CD4-positive, alpha-beta T cell treated with Interleukin-6 for 4 hours (primary cell): Measurements from ENCODE around the gene COQ8B.
"Not testable (repeated sequence)": the region's sequence is repeated elsewhere in the genome, so short reads cannot be mapped to it uniquely, and the experiment has no call there.

Experiments
- DNase-seq: peaks from one replicate; pipeline ENCODE4 v3.0.0-alpha.2; 2020; ENCODE audit warnings: mixed read lengths

Gene COQ8B

DNA sequence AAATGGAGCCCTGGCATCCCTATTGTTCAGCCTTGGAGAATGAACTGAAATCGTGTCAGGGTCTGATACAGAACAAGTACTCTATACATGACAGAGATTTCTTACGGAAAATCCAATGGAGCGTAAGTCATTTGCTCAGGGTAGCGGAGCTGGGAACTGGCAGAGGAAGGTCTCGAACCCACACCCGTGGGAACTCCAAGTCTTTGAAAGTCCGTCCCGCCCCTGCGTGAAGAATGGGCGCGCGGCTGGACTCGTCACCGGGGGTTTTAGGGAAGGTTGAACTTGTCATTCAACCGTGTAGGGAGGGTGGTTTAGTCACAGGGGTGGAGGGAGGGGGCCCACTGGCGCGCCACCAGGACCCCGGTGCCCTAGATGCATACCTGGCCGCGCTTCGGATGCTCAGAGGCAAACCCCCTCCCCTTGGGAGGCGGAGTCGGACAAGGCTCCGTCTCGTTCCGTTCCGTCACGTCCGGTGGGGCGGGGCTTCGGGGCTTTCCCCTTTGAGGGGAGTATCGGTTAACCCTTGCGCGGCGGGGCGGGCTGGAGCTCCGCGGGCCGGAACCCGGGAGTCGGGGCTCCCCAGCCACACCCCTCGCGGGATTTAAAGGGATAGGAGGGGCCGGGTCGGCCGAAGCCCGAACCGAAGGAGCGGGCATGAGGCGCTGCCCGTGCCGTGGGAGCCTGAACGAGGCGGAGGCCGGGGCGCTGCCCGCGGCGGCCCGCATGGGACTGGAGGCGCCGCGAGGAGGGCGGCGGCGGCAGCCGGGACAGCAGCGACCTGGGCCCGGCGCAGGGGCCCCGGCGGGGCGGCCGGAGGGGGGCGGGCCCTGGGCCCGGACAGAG lies at the start of gene COQ8B, which contains the start of gene ITPKC:
COQ8B (minus strand) TSS at position 405 of the 843 bp plus-strand sequence. CDS start 2,254 bp downstream, outside the sequence.
ITPKC (plus strand) TSS at position 631 of the 843 bp plus-strand sequence; CDS start at position 655, 24 bp downstream.
- DNase-seq = peak; percentile 100

DNA sequence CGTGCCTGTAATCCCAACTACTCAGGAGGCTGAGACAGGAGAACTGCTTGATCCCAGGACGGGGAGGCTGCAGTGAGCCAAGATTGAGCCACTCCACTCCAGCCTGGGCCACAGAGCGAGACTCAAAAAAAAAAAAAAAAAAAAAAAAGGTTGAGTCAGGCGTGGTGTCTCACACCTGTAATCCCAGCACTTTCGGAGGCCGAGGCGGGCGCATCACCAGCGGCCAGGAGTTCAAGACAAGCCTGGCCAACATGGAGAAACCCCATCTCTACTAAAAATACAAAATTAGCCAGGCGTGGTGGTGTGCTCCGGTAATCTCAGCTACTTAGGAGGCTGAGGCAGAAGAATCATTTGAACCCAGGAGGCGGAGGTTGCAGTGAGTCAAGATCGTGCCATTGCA lies 49.7 kb upstream of the COQ8B start:
- not testable (repeated sequence) for DNase-seq

- no peak for DNase-seq
Measured at GRCh38 chr19:40763963-40764362, 47.3 kb upstream of the COQ8B start.

DNA sequence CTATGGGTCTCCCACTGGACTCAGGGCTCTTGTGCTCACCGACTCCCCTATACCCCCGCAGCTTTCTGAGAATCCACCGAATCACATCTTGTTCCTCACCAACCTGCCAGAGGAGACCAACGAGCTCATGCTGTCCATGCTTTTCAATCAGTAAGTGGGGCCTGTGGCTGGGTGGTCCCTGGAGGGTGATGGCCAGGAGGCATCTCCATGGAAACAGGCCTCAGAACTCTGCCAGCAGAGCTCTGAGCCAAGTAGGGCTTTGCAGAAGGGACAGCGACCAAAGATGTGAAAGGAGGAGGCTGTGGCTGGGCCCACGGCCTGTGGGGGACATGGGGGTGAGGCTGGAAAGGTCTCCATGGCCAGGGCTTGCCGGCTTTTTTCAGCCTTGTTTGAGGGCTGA lies 46.8 kb upstream of the COQ8B start:
- no peak for DNase-seq

DNA sequence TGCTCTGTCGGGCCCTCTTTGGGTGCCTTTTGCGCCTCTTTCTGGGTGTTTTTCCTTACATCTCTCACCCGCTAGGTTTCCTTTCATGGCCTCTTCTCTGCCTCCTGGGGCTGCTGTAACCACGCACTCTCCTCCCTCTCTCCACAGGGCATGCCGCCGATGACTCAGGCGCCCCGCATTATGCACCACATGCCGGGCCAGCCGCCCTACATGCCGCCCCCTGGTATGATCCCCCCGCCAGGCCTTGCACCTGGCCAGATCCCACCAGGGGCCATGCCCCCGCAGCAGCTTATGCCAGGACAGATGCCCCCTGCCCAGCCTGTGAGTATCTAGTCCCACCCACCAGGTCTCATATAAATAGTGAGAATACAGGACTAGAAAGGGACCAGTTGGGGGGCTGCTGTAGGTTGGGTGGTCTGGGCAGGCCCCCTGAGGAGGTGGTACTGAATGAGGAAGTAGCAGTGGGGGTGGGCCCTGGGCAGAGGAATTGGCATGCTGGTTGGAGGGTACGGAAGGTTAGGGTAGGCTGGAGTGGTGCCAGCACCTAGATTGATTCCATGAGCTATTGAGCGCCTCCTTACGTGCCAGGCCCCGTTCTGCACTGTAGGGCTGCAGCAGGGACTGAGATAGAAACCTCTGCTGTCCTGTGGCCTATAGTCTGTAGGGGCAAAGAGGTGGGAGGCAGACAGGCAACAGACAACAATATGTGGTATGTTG lies 46.2 kb upstream of the COQ8B start:
- no peak for DNase-seq

- DNase-seq = no peak
Measured at GRCh38 chr19:40759352-40759751, 42.7 kb upstream of the COQ8B start.

- no peak for DNase-seq
Measured at GRCh38 chr19:40758491-40758890, 41.8 kb upstream of the COQ8B start.

- no peak for DNase-seq
Measured at GRCh38 chr19:40756502-40757110, 39.9 kb upstream of the COQ8B start.

GRCh38 chr19:40755791-40756190 lies 39.1 kb upstream of the COQ8B start:
- no peak for DNase-seq

DNA sequence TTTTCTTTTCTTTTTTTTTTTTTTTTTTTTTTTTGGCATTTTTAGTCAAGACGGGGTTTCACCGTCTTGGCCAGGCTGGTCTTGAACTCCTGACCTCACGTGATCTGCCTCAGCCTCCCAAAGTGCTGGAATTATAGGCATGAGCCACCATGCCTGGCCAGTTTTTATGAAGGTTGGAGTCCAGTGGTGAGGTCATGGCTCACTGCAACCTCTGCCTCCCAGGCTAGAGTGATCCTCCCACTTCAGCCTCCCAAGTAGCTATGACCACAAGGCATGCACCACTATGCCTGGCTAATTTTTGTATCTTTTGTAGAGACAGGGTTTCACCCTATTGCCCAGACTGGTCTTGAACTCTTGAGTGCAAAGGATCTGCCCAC lies 38.5 kb upstream of the COQ8B start:
- no peak for DNase-seq

GRCh38 chr19:40754611-40755247 lies 38.0 kb upstream of the COQ8B start:
- DNase-seq = peak; percentile 38

- no peak for DNase-seq
Measured at GRCh38 chr19:40752257-40752781, 35.6 kb upstream of the COQ8B start.

- peak; percentile 97 for DNase-seq
Measured at GRCh38 chr19:40750874-40751537, 34.3 kb upstream of the COQ8B start, which contains the start of gene SNRPA. SNRPA (plus strand) TSS chr19:40751203; CDS start chr19:40751409, 206 bp downstream.

DNA sequence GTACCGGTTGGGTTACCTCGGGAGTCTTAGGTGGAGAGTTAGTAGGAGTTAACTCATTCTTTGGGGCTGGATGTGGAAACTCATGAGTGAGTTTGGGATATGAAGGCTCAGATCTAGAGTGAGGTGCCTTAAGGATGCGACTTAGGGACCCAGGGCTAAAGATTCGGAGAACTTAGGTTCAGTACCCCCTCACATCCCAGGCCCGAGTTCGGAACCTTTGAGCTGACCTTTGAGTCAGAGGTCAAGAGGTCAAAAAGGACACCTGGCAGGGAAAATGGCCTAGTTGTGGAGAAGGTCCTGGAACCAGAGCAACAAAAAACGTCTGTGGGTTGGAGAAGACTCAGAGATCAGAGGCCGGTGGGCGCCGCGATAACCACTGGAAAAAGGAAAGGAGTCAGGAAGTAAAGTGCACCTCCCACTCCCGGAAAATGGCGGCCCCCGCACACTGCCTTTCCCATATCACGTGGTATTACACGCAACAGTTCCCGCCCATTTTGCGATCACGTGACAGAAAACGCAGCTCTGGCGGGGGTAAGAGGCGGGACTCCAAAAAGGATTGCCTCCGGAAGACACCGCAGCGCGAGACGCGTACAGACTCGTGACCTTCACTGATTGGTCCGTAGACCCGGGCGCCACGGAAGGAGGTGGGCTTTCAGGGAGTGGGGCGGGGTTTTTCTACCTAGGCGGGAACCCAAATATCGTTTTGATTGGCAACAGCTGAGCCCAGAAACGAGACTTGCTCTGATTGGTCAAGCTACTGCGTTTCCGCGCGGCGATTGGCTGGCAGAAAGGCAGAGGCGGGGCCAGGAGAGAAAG lies 33.6 kb upstream of the COQ8B start, which contains the start of gene ACTMAP:
ACTMAP (minus strand) TSS at position 420 of the 816 bp plus-strand sequence. CDS start 674 bp downstream, outside the sequence.
- peak; percentile 99 for DNase-seq

GRCh38 chr19:40747536-40747935 lies 30.9 kb upstream of the COQ8B start:
- no peak for DNase-seq

DNA sequence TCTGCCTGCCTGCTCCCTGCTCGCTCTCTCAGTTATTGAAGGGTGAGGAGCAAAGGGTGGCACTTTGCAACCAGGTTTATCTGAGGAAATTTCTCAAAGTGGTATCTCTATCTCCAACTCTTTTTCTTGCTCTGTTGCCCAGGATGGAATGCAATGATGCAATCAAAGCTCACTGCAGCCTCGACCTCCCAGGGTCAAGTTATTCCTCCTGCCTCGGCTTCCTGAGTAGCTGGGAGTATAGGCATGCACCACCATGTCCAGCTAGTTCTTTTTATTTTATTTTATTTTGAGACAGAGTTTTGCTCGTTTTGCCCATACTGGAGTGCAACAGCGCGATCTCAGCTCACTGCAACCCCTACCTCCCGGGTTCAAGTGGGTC lies 28.7 kb upstream of the COQ8B start:
- no peak for DNase-seq

DNA sequence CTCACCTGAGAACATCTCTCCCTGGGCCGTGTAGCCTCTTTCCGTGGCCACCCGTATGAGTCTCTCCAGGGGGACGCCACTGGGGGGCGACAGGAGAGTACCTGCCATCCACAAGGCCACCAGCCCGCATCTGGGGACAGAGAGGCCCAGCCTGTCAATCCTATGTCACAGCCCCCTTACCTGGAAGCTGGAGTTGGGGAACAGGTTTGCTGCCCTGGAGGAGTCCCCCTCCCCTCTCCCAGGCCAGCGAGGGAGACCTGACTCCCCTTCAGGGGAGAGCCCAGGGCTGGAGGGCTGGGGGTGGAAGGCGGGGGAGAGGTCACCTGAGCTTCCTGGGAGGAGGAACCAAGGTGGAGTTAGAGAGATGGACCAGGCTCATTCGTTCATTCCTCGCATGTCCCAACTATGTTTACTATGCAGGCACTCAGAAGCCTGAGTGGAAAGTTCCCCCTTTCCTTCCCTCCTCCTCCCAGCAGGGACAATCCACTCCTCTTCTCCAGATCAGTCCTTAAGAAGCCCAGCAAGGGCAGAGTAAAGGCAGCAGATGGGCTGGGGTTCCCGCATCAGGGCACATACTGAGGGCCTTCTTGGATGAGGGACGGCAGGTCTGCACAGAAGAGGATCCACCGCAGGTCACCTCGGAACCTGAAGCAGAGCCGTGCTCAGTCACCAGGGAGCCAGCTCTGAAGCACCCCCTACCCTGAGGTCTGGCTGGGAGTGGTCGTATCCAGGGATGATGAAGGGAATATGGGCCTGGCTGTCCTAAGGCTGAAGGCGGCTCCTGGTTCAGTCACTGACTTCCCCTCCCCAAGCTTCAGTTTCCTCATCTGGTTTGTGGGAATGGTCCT lies 28.1 kb upstream of the COQ8B start:
- DNase-seq = peak; percentile 39

DNA sequence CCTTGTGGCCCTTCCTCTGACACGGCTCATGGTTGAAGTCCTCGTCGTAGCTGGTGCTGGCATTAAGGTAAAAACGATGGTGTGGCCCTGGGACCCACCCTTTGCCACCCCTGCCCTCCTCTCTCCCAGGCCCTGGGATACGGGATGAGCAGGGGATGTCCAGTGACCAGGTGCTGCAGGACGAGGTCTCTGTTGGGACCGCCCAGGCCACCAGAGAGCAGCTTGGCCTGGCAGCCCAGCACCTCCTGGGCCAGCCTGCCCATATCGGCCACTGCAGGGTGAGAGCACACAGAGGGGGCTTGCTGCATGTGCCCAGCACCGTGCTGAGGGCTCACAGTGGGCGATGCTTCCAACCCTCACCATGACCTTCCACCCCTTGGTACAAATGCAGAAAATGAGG lies 27.2 kb upstream of the COQ8B start:
- DNase-seq = no peak

DNA sequence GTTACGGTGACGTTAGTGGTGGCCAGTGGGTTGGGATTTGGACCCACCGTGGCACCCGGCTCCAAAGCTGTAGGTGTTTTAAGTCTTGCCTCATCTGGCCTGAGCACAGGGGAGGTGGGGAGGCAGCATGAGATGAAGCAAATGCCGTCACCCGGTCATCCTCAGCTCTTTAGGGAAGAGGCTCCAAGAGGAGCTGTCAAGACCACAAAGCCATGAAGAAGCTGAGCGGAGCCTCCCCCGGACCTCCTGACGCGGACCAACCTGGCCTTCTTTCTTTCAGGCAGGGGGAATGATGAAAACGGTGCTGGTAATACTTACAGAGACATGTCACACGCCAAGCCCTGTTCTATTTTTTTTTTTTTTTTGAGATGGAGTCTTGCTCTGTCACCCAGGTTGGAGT lies 26.2 kb upstream of the COQ8B start:
- DNase-seq = no peak

- DNase-seq = no peak
Measured at GRCh38 chr19:40742477-40742876, 25.8 kb upstream of the COQ8B start.
